GM12874 (cell line): ENCODE data around the gene SAT1.

Experiments used
- CTCF ChIP-seq: IDR thresholded peaks from 2 replicates; pipeline ENCODE4 v1.5.1; 2011; ENCODE audit warnings: low read depth, mild to moderate bottlenecking, control low read depth, low read length, moderate library complexity; ENCODE audit not compliant: insufficient read depth

The SAT1 gene

GRCh38 chrX:23765868-23766267 lies 17.1 kb upstream of the SAT1 start:
- TF ChIP-seq CTCF = no peak

- no peak for TF ChIP-seq CTCF
Measured at GRCh38 chrX:23766650-23767551, 16.1 kb upstream of the SAT1 start.

- no peak for TF ChIP-seq CTCF
Measured at GRCh38 chrX:23770142-23770541, 12.8 kb upstream of the SAT1 start.

GRCh38 chrX:23773601-23774175 lies 9.3 kb upstream of the SAT1 start:
- no peak for TF ChIP-seq CTCF

GRCh38 chrX:23776363-23776762 lies 6.6 kb upstream of the SAT1 start:
- TF ChIP-seq CTCF = no peak

GRCh38 chrX:23779025-23779424 lies 3.9 kb upstream of the SAT1 start:
- TF ChIP-seq CTCF = no peak

GRCh38 chrX:23782455-23782854 lies 518 bp upstream of the SAT1 start:
- TF ChIP-seq CTCF = no peak
